NOMO-1 treated with dmso at 0.1 percent for 144 hours (cell line): ENCODE measurements around the gene TRPM2.
"Not testable (repeated sequence)": the region's sequence is repeated elsewhere in the genome, so short reads cannot be mapped to it uniquely, and the experiment has no call there.

Experiments used
- DNase-seq: peaks from one replicate; lab custom pipeline; 2025; ENCODE audit not compliant: unreplicated experiment; lab: John Stamatoyannopoulos, UW

The TRPM2 gene

DNA sequence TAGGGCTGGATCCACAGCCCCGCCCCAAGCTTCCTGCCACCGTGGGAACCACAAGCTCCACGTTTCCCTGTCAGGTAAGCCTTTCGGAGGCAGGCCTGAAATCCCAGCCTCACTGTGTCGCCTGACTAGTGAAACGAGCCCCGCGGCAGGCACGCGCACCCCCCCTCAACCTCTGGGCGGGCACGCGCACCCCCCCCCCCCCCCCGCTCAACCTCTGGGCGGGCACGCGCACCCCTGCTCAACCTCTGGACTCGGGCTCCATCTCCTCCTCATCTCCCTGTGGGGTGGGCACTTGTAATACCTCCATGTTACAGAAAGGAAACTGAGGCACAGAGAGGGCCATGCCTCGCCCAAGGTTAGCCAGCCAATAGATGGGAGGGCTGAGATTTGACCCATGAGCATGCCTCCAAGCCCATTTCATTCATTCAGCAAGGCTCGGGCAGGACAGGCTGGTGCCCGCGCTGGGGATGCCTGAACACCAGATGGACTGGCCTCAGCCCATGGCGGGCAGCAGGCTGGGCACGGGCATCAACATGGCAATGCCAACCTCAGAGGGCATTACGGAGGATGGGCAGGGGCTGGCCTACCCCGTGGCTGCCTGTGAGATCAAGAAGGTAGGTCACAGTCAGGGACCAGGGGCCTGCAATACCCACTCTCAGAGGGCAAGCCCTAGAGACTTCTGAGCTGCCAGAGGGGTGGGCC lies 18.9 kb upstream of the TRPM2 start:
- no peak for DNase-seq

DNA sequence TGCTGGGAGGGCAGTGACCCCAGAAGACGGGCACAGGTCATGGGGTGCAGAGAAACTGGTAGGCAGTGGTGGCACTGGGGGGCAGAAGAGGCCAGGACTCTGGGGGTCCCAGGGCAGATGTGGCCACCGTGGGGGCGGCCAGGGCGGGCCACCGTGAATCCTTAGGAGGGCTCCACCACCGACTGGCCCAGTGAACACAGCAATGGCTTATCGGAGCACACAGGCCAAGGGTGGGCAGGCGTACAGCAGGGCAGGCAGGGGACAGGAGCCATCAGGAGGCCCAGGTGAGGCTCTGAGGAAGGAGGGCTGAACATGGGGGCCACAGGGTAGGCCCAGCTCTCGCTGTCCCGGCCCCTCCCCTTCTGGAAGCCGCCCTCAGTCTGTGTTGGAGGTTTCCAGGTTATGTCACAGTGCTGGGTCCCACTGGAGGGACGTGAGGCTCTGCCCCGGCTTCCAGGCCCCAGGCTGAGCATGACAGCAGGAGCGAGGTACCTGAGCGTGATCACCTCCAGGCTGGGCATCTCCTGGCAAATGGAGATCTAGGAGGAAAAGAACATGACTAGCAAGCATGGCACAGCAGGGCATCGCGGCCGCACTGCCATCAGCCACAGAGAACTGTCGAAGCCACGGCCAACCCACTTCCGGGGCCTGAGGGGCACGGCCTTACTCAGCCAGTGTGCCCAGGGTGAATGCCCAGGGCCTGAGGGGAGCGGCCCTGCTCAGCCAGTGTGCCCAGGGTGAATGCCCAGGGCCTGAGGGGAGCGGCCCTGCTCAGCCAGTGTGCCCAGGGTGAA lies 18.0 kb upstream of the TRPM2 start:
- DNase-seq = no peak

DNA sequence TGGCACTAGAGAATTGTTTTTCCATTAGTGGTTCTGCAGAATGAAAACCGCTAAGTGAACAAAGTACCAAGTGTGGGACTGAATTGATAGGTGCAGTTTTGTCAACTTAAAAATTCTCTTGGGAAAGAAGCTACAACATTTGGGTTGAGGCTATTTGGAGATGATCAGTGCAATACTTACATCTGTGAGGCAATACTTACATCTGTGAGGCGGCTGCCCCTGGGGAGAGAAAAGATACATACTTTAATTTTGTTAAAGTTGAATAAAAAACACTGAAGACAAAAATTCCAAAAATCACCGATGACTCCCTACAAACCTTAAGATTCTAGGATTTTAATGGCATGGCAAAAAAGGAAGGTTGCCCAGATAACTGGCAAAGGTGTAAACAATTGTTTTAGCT lies 16.0 kb upstream of the TRPM2 start:
- DNase-seq = no peak

DNA sequence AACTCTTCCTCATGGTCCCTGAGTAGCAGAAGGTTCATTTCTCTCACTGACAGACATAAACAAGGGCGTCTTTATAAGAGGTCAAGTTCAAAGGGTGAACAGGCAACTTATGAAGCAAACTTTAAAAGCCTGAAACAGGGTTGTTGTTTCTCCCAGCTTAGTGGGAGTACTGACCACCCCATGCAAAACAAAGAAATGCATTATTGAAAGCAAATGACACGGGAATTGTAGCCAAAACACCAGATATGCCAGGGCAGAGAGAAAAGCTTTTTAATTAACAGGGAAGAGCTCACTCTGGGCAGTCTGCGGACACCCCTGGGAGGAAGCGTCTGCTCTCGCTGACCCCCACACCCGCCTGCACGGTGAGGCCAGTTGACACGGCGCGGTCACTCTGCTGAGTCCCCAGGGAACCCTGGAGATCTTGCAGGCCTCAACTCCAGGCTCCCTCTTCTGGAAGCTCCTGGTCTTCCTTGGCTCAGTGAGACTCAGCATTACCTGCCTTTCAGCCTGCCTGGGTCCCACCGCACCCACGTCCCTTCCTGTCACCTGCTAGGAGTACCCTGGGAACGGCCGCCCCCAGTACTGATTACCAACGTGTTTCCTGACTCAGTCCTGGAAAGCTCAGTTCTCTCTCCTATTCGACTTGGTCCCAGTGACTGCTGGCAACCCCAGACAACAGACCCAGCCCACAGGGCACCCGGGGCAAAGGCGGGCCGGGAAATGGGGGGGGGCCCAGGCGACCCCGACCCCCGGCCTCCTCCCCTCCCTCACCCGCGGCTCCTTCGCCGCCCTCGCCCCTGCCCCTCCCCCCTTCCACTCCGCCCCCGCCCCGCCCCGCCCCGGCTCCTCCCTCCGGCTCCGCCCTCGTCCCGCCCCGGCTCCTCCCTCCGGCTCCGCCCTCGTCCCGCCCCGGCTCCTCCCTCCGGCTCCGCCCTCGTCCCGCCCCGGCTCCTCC lies 15.2 kb upstream of the TRPM2 start:
- DNase-seq = peak; percentile 7

DNA sequence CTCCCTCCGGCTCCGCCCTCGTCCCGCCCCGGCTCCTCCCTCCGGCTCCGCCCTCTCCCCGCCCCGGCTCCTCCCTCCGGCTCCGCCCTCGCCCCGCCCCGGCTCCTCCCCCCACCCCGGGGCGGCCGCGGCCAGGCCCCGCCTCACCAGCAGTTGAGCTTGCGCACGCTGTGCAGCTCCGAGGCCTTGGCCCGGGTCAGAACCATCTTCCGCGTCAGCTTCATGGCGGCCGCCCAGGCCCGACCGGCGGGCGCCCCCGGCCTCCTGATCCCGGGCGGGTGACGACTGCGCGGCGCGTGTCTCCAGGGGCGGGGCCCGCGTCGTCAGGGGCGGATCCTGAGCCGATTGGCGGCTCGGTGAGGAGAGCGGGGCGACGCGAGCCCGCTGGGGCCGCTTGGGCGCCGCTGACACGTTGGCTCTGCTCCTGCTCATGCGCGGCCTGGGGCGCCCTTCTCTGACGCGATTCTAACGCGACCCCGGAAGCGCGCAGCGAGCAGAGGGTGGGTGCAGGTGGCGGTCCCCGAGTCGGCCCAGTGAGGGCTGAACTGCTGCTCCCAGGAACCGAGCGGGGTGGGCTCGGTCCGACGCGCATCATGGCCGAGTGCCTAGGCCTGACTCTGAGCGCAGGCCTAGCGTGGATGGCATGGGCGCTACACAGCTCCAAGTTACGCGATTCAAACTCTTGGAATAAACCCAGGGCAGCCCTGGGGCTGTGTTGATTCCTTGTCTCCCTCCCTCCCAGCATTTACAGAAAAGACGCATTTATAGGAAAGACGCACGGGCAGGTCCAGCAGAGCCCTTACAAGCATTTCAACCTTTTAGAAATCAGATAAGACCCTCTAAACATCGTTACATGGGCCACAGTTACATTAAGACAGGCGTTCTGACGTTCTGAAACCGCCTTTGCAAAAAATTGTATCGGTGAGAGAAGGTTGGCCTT lies 14.2 kb upstream of the TRPM2 start, which contains the start of gene CFAP410:
Gene CFAP410, minus strand, starts transcription at position 420 of the 940 bp plus-strand sequence. Its CDS starts 196 bp downstream, at position 224.
- peak; percentile 92 for DNase-seq

- DNase-seq = not testable (repeated sequence)
These were observed 11.5 kb upstream of the TRPM2 start for GRCh38 chr21:44341726-44342458.

DNA sequence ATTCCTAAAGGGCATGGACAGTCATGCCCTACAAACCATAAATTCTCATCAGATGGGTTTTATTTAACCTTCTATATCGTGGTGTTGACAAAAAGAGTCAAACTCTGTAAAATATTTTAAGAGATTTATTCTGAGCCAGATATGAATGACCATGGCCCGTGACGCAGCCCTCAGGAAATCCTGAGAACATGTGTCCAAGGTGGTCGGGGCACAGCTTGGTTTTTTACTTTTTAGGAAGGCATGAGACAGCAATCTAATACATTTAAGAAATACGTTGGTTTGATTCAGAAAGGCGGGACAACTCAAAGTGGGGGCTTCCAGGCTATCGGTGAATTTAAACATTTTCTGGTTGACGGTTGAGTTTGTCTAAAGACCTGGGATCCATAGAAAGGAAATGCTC lies 10.4 kb upstream of the TRPM2 start:
- not testable (repeated sequence) for DNase-seq

GRCh38 chr21:44344541-44345183 lies 8.8 kb upstream of the TRPM2 start:
- no peak for DNase-seq

GRCh38 chr21:44345495-44345894 lies 7.9 kb upstream of the TRPM2 start:
- no peak for DNase-seq

DNA sequence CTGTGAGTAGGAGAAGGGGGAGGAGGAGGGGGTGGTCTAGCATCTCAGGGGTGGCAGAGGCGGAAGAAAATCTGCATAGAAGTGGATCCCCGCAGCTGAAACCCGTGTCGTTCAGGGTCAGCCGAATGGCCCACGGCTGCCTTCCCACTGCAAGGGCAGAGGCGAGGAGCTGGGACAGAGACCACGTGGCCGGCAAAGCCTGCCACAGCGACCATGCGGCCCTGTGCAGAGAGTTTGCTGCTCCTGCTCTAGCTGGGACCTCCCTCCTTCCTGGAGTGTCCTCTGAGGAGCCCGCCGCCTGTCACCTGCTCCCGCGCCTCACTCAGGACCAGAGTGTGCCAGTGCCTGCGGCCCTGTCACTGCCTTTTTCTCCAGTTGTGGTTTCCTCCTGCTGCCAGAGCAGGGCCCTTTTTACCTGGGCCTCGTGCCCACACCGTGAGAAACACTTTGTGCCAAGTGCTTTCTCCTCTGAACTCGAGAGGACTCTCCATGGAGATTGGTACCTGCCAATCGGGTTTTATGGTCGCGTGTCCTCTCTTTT lies 5.4 kb upstream of the TRPM2 start:
- no peak for DNase-seq

- no peak for DNase-seq
These were observed 4.6 kb upstream of the TRPM2 start for GRCh38 chr21:44348861-44349260.

DNA sequence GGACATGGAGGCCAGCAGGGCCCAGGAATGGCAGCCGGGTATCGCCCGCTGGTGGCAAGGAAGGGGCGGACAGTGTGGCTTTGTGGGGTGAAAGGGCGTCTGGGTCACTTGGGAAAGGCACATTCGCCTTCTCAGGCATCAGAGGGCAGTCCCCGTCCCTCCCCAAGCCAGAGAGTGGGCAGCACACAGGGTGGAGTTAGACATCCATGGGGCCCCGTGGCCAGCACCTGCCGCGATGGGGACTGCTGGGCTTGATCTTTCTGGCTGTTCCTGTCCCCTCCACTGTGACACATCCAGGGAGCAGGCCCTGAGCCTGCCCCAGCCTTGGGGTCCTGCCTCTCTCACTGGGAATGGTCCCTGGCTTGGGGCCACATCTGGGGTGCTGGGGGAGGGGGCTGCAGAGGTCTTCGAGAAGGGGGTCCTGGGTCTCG lies 4.0 kb upstream of the TRPM2 start:
- DNase-seq = no peak

DNA sequence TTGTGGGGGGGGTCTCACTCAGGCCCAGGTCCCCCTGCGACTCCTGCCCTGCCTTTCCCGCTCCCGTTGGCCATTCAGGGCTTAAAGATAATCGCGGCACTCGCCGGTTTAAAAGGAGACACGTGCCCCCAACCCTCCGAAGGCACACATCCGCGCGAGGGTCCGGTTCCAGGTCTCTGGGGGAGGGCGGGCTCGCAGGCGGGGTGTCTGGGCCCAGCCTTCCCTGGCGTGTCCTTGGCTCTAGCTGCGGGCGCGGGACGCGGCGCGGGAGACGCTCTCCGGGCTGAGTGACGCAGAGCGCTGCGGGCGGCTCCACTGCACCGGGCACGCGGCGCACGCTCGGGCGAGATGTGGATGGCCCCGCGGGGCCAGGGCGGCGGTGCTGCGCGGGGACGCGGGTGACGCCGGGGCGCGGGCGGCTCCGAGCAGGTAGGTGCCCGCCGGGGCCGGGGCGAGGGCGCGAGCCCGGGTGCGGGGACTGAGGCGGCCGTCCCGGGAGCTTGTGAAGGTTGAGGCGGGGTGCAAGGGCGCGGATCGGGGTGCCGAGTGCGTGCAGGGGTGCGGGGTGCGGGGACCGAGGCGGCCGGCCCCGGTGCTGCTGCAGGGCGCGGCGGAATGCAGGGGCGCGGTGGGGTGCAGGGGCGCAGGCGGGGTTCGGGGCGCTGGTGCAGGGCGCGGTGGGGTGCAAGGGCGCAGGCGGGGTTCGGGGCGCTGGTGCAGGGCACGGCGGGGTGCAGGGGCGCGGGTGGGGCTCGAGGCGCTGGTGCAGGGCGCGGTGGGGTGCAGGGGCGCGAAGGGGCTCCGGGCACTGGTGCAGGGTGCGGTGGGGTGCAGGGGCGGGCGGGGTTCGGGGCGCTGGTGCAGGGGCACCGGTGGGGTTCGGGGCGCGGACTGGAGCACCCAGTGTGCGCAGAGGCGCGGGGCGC lies 3.3 kb upstream of the TRPM2 start:
- DNase-seq = no peak

GRCh38 chr21:44350773-44351481 lies 2.5 kb upstream of the TRPM2 start:
- no peak for DNase-seq

DNA sequence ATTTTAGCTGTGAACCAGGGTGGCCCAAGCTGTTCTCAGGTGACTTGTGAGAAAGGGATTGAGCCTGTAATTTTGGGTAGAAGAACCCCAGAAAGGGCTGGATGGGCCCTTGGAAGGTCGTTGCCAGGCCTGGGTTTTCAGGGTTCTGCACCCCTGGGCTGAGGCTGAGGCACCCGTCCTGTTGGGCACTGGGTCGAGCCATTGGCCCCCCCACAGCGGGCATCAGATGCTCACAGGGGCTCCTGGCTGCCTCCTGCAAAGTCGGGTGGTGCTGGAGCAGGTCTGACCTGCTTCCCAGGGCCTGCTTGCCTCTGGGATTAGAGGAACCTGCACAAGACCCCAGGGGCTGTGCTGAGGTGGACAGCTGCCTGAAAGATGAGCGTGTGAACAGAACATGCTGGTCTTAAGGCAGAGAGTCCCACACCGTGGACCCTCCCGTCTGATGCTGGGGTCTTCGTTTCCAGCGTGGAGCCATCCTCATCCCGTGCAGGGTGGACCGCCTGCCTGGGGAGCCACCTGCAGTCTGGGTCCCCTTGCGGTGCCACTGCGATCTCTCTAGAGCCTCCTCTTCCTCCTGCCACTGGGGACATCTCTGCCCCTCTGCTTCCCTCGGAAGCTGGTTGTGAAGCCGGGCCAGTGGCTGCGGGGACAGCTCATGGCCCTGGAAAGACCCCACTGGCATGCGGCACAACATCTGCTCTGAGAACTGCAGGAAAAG lies 1.7 kb upstream of the TRPM2 start:
- DNase-seq = no peak

DNA sequence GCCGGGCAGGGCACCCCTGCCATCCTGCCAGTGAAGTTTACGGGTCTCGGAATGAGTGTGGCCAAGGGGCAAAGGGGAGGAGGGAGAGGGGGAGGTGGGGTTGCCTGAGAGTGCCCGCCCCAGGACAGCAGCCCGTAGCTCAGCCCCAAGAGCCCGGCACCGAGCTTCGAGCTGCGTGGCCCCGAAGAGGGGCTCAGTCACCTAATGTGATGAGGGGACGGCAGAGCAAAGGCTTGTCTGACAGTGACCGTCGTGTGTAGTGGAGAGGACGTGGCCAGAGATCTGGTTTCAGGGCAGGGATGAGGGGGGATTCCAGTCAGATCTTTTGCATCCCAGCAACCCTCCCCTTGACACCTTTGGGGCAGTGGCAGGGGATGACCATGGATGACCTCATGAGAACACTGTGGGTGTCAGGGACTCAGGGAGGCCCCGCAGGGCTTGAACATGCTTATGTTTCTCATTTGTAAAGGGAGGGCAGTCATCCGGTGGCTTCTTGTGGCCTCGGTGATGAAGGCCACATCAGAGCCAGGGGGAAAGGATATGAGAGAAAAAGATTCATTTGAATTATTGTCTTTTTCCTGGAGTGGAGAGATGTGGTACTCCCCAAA lies 1.1 kb upstream of the TRPM2 start:
- no peak for DNase-seq
